ENCODE data around the gene TPCN1.

Gene TPCN1

DNA sequence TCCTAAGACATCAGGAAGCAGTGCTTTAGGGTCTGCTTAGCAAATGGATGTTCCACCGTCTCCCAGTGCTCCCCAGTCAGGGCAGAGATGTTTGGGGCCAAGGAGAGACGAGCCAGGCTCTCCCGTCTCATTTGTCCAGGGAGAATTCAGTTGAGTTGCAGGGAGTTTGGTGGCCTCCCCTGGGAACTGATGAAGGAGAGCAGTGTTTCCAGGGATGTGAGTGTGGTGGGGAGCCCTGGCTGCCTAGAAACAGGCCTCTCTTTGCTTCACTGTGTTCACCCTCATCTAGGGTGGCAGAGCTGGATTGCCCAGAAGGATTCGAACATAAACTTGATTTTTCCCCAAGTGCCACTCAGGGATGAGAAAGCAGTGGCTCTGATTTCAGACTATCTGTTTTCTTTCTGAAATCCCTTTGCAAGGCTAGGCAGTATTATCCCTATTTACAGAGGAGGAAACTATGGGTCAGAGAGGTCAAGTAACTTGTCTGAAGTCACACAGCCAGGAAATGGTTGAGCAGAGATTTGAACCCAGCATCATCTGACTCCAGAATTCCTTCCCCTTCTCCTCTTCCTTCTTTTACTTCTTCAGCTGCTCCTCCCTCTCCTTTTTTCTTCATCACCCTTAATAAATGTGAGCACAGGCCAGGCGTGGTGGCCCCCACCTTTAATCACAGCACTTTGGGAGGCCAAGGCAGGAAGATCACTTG is 6.6 kb downstream of the TPCN1 start:
- peaks cover 17% of the 10 kb centered on the region for H3K4me1 ChIP-seq (ENCODE audit: insufficient read depth, low read length)
- H3K36me3 ChIP-seq (ENCODE audit: insufficient read depth, low read length), result peaks cover 44% of the 10 kb centered on the region
- H3K4me3 ChIP-seq (ENCODE audit: low read length), result no peak overlapping the region
- H3K27me3 ChIP-seq (ENCODE audit: insufficient read depth, low read length), result no peaks in the 10 kb centered on the region
- no peaks in the 10 kb centered on the region for H3K9me3 ChIP-seq (ENCODE audit: insufficient read depth, low read depth, low read length)
- H3K27ac ChIP-seq (ENCODE audit: low read depth, low read length), result no peak overlapping the region
- no peak overlapping the region for H3K9ac ChIP-seq (ENCODE audit: low read depth, low read length)
- 95% methylated on average over 5 of the region's 5 CpGs for WGBS

DNA sequence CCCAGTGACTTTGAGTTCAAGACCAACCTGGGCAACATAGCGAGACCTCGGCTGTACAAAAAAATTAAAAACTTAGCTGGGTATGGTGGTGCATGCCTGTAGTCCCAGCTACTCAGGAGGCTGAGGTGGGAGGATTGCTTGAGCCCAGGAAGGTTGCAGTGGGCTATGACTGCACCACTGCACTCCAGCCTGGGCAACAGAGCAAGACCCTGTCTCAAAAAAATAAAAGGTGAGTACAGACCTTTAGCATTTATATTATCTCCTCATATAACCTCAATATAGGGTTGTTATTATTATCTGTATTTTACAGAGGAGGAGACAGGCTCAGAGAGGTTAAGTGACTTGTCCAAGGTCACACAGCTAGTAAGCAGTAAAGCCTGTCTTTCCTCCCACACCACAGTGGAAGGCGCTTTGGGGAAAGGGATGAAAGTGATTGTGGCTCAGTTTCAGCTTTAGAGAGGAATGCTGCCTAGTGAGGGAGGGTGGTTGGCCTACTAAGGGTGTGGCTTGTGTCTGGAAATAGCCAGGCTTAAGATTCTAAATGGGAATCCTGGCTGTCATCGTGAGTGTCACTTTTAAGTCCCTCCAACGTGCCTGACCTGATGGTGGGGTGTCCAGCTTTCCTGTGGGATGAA is 7.2 kb downstream of the TPCN1 start:
- no peak overlapping the region for H3K27ac ChIP-seq (ENCODE audit: low read depth, low read length)
- H3K9ac ChIP-seq (ENCODE audit: low read depth, low read length), result no peak overlapping the region
- no peaks in the 10 kb centered on the region for H3K9me3 ChIP-seq (ENCODE audit: insufficient read depth, low read depth, low read length)
- 91% methylated on average over 5 of the region's 5 CpGs for WGBS
- peaks cover 19% of the 10 kb centered on the region for H3K4me1 ChIP-seq (ENCODE audit: insufficient read depth, low read length)
- H3K36me3 ChIP-seq (ENCODE audit: insufficient read depth, low read length), result peaks cover 44% of the 10 kb centered on the region
- H3K27me3 ChIP-seq (ENCODE audit: insufficient read depth, low read length), result no peaks in the 10 kb centered on the region
- H3K4me3 ChIP-seq (ENCODE audit: low read length), result no peak overlapping the region

GRCh38 chr12:113230315-113231234 is 9.3 kb downstream of the TPCN1 start:
- Histone ChIP-seq H3K36me3 (ENCODE audit: insufficient read depth, low read length) (peaks cover 44% of the 10 kb centered on the region), H3K27me3 (ENCODE audit: insufficient read depth, low read length) (no peaks in the 10 kb centered on the region), H3K27ac (ENCODE audit: low read depth, low read length) (peak overlapping the region; percentile 70), H3K4me3 (ENCODE audit: low read length) (no peak overlapping the region), H3K4me1 (ENCODE audit: insufficient read depth, low read length) (peaks cover 22% of the 10 kb centered on the region), H3K9me3 (ENCODE audit: insufficient read depth, low read depth, low read length) (no peaks in the 10 kb centered on the region), H3K9ac (ENCODE audit: low read depth, low read length) (peak overlapping the region; percentile 15; the same call in 1 of the 2 replicates)
- 93% methylated on average over 15 of the region's 15 CpGs for WGBS

DNA sequence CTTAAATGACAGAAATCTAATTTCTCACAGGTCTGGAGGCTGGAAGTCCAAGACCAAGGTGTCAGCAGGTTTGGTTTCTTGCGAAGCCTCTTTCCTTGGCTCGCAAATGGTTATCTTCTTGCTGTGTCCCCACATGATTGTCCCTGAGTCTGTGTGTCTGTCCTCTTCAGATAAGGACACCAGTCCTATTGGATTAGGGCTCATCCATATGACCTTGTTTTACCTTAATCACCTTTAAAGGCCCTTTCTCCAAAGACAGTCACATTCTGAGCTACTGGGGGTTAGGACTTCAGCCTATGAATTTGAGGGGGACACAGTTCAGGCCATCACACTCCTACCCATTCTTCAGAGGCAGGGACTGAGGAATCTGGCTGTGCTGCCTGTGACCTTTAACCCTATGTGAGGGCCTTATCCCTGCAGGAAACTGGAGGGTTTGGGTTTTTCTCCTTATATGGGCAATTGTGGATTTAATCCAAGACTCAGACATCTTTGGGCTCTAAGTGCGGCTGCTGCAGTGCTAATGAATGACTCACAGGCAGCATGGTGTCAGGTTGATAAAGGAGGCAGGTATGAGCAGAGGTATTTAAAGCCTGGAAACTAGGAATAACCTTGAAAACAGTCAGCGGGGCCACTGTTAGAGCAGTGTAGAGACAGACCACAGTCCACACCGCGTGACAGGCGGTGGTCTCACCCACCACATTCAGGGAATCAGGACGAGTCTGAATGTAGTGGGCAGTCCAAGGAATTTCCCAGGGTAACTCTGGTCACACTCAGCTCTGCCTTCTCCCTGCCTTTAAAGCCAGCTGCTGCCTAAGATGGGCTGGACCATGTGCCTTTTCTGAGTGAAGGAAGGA is 10.2 kb downstream of the TPCN1 start:
- Histone ChIP-seq H3K9me3 (ENCODE audit: insufficient read depth, low read depth, low read length) (no peaks in the 10 kb centered on the region), H3K36me3 (ENCODE audit: insufficient read depth, low read length) (peaks cover 44% of the 10 kb centered on the region), H3K27ac (ENCODE audit: low read depth, low read length) (peak overlapping the region; percentile 70), H3K27me3 (ENCODE audit: insufficient read depth, low read length) (no peaks in the 10 kb centered on the region), H3K4me3 (ENCODE audit: low read length) (no peak overlapping the region), H3K9ac (ENCODE audit: low read depth, low read length) (peak overlapping the region; percentile 38; the same call in 1 of the 2 replicates), H3K4me1 (ENCODE audit: insufficient read depth, low read length) (peaks cover 22% of the 10 kb centered on the region)
- 77% methylated on average over 8 of the region's 8 CpGs for WGBS

GRCh38 chr12:113232089-113232839 is 11.0 kb downstream of the TPCN1 start:
- H3K9me3 ChIP-seq (ENCODE audit: insufficient read depth, low read depth, low read length), result no peaks in the 10 kb centered on the region
- no peaks in the 10 kb centered on the region for H3K27me3 ChIP-seq (ENCODE audit: insufficient read depth, low read length)
- peak overlapping the region; percentile 38; the same call in 1 of the 2 replicates for H3K9ac ChIP-seq (ENCODE audit: low read depth, low read length)
- peak overlapping the region; percentile 70 for H3K27ac ChIP-seq (ENCODE audit: low read depth, low read length)
- H3K4me1 ChIP-seq (ENCODE audit: insufficient read depth, low read length), result peaks cover 22% of the 10 kb centered on the region
- H3K4me3 ChIP-seq (ENCODE audit: low read length), result no peak overlapping the region
- H3K36me3 ChIP-seq (ENCODE audit: insufficient read depth, low read length), result peaks cover 37% of the 10 kb centered on the region
- WGBS, result 93% methylated on average over 18 of the region's 18 CpGs

GRCh38 chr12:113232840-113233585 is 11.7 kb downstream of the TPCN1 start:
- Histone ChIP-seq H3K27ac (ENCODE audit: low read depth, low read length) (peak overlapping the region; percentile 42; the same call in 1 of the 2 replicates), H3K27me3 (ENCODE audit: insufficient read depth, low read length) (no peaks in the 10 kb centered on the region), H3K9me3 (ENCODE audit: insufficient read depth, low read depth, low read length) (no peaks in the 10 kb centered on the region), H3K4me1 (ENCODE audit: insufficient read depth, low read length) (peaks cover 22% of the 10 kb centered on the region), H3K4me3 (ENCODE audit: low read length) (peak overlapping the region; percentile 24; the same call in 1 of the 2 replicates), H3K36me3 (ENCODE audit: insufficient read depth, low read length) (peaks cover 30% of the 10 kb centered on the region), H3K9ac (ENCODE audit: low read depth, low read length) (no peak overlapping the region)
- 49% methylated on average over 25 of the region's 25 CpGs for WGBS

GRCh38 chr12:113233967-113234366 is 12.7 kb downstream of the TPCN1 start:
- Histone ChIP-seq H3K27ac (ENCODE audit: low read depth, low read length) (no peak overlapping the region), H3K4me1 (ENCODE audit: insufficient read depth, low read length) (peaks cover 22% of the 10 kb centered on the region), H3K4me3 (ENCODE audit: low read length) (no peak overlapping the region), H3K9ac (ENCODE audit: low read depth, low read length) (no peak overlapping the region), H3K9me3 (ENCODE audit: insufficient read depth, low read depth, low read length) (no peaks in the 10 kb centered on the region), H3K27me3 (ENCODE audit: insufficient read depth, low read length) (no peaks in the 10 kb centered on the region), H3K36me3 (ENCODE audit: insufficient read depth, low read length) (peaks cover 25% of the 10 kb centered on the region)
- WGBS, result 94% methylated on average over 4 of the region's 4 CpGs

DNA sequence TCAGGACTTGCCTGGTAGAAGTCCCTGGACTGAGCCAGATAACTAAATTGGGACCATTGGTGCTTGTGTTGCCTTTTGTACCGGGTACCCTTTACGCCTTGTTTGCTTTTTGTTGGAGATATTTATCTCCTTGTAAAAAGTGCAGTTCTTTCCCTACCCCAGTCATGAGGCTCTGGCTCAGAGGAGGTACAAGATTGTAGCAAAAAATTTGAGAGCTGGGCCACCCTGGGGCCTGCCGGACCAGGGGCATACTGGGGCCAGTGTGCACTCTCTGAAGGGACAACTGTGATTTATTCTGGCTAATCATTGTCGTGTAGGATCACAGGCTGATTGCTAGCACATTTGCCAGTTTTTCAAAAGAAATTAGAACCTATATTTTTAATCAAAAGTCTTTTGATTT is 13.2 kb downstream of the TPCN1 start:
- Histone ChIP-seq H3K9ac (ENCODE audit: low read depth, low read length) (no peak overlapping the region), H3K4me3 (ENCODE audit: low read length) (no peak overlapping the region), H3K9me3 (ENCODE audit: insufficient read depth, low read depth, low read length) (no peaks in the 10 kb centered on the region), H3K36me3 (ENCODE audit: insufficient read depth, low read length) (peaks cover 25% of the 10 kb centered on the region), H3K27ac (ENCODE audit: low read depth, low read length) (no peak overlapping the region), H3K27me3 (ENCODE audit: insufficient read depth, low read length) (no peaks in the 10 kb centered on the region), H3K4me1 (ENCODE audit: insufficient read depth, low read length) (peaks cover 22% of the 10 kb centered on the region)
- over 99% methylated on average over 4 of the region's 4 CpGs for WGBS

DNA sequence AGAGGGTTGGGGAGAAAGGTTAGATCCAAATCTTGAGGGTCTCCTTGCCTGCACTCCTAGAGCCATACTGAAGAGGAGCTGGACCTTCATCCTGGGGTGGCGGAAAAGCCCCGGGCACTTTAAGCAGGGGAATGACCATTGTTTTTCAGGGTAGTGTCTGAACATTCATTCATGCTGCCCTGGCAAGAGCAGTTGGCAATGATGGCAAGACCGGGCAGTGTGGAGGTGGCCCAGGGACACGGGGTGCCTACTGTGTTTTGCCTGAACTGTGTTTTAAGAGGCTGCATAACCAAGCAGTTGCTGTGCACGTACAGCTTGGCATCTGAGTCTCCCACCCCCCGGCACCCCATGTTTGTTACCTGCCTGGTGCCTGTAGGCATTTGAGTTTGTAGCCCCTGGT is 14.7 kb downstream of the TPCN1 start:
- Histone ChIP-seq H3K4me3 (ENCODE audit: low read length) (no peak overlapping the region), H3K36me3 (ENCODE audit: insufficient read depth, low read length) (peaks cover 14% of the 10 kb centered on the region), H3K9me3 (ENCODE audit: insufficient read depth, low read depth, low read length) (no peaks in the 10 kb centered on the region), H3K27me3 (ENCODE audit: insufficient read depth, low read length) (no peaks in the 10 kb centered on the region), H3K4me1 (ENCODE audit: insufficient read depth, low read length) (peaks cover 22% of the 10 kb centered on the region), H3K9ac (ENCODE audit: low read depth, low read length) (no peak overlapping the region), H3K27ac (ENCODE audit: low read depth, low read length) (no peak overlapping the region)
- 91% methylated on average over 6 of the region's 6 CpGs for WGBS

Data from HUES64 (cell line).